ENCODE measurements around the gene AMN1. TPM values are rescaled to one million over a fixed set of nuclear protein-coding genes. Genes with fewer than 3 reads are reported as not detected.
"Not testable (repeated sequence)": the region's sequence is repeated elsewhere in the genome, so short reads cannot be mapped to it uniquely, and the experiment has no call there.

The AMN1 gene
- total and polyA plus RNA-seq, 2 experiments from 2014 or later, result 12.6 to 17.7 TPM

DNA sequence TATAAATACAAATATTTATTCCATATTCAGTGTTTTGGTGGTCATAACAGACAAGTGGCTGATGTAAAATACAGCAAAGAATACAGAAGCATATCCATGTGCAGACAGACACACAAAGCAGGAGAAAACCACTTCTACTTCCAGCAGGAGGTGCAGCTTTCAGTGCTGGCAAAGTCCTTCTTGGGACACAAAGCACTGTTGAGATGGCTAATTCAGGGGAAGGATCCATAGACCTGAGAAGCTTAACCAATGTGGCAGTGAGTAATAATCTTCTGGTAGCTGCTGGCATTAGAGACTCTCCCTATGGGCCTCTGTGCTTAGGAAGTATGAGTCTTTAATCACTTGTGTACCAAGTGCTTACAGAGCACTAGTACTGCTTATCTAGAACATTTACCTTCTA, 26.8 kb downstream of the AMN1 start:
- no peaks in the 10 kb centered on the region for H3F3A ChIP-seq (replicated peaks; ENCODE audit: low read depth)
- H3K27ac ChIP-seq (ENCODE audit: low read depth), result no peak overlapping the region
- H3K4me2 ChIP-seq, result no peak overlapping the region
- no peaks in the 10 kb centered on the region for H4K20me1 ChIP-seq (replicated peaks; ENCODE audit: insufficient read depth)
- no peaks in the 10 kb centered on the region for H3K27me3 ChIP-seq (ENCODE audit: insufficient read depth)
- H3K4me3 ChIP-seq, result no peak overlapping the region
- Mint-ChIP-seq H3K27ac (no peak overlapping the region), H3K27me3 (ENCODE audit: insufficient read depth, low read depth, poor library complexity) (peaks cover 2% of the 10 kb centered on the region), H3K4me3 (no peak overlapping the region), H3K36me3 (ENCODE audit: low read depth) (peaks cover 2% of the 10 kb centered on the region; the same call in 1 of the 3 replicates), H3K9me3 (no peaks in the 10 kb centered on the region; the same call in 2 of the 3 replicates), H3K4me1 (no peaks in the 10 kb centered on the region)
- H3K36me3 ChIP-seq (ENCODE audit: insufficient read depth), result no peaks in the 10 kb centered on the region
- H3K79me2 ChIP-seq (replicated peaks; ENCODE audit: insufficient read depth), result no peaks in the 10 kb centered on the region
- TF ChIP-seq ZNF331 (CRISPR knock-in tag; IDR thresholded peaks at IDR 0.05; ENCODE audit: low read depth), result no peak
- peak; percentile 40 to 67 for TF ChIP-seq CTCF (conservative IDR thresholded peaks at IDR 0.05; ENCODE audit: low read depth in 2 of 2)
- H2AFZ ChIP-seq, result no peak overlapping the region
- H3K9me2 ChIP-seq (ENCODE audit: insufficient read depth), result no peaks in the 10 kb centered on the region
- no peaks in the 10 kb centered on the region for H3K4me1 ChIP-seq (ENCODE audit: insufficient read depth)
- DNase-seq (ENCODE audit: low spot score) (peak; percentile 60), ATAC-seq (peak; percentile 70)

DNA sequence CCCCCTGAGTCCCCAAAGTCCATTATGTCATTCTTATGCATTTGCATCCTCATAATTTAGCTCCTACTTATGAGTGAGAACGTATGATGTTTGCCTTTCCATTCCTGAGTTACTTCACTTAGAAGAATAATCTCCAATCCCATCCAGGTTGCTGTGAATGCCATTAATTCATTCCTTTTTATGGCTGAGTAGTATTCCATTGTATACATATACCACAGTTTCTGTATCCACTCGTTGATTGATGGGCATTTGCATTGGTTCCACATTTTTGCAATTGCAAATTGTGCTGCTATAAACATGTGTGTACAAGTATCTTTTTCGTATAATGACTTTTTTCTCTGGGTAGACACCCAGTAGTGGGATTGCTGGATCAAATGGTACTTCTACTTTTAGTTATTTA, 38.9 kb downstream of the AMN1 start:
- DNase-seq (ENCODE audit: low spot score); H3K36me3 ChIP-seq (ENCODE audit: insufficient read depth); H2AFZ ChIP-seq; H3K4me2 ChIP-seq; H3K27me3 Mint-ChIP-seq (ENCODE audit: insufficient read depth, low read depth, poor library complexity); H3K4me3 Mint-ChIP-seq; H3K4me1 Mint-ChIP-seq; H3K27ac ChIP-seq (ENCODE audit: low read depth); H4K20me1 ChIP-seq (replicated peaks; ENCODE audit: insufficient read depth); ATAC-seq; H3F3A ChIP-seq (replicated peaks; ENCODE audit: low read depth); H3K4me3 ChIP-seq; H3K9me3 Mint-ChIP-seq; H3K9me2 ChIP-seq (ENCODE audit: insufficient read depth); H3K27ac Mint-ChIP-seq; H3K79me2 ChIP-seq (replicated peaks; ENCODE audit: insufficient read depth); H3K27me3 ChIP-seq (ENCODE audit: insufficient read depth); H3K4me1 ChIP-seq (ENCODE audit: insufficient read depth): not testable (repeated sequence)
- peaks cover 29% of the 10 kb centered on the region; the same call in 2 of the 3 replicates for H3K36me3 Mint-ChIP-seq (ENCODE audit: low read depth)

DNA sequence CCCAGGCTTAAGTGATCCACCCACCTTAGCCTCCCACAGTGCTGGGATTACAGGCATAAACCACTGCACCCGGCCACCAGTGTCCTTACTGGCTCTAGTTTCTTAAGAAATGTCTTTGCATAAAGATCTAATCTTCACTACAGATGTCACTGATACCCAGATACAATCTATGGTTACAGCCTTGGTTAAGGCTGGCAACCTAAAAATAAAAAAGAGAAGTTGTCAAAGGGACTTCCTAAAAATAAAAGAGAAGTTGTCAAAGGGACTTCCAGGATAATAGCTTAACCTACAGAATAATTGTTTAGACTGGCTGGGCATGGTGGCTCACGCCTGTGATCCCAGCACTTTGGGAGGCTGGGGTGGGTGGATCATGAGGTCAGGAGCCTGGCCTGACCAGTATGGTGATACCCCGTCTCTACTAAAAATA, 41.7 kb downstream of the AMN1 start:
- Mint-ChIP-seq H3K9me3 (peaks cover 32% of the 10 kb centered on the region), H3K4me3 (no peak overlapping the region), H3K27ac (no peak overlapping the region), H3K27me3 (ENCODE audit: insufficient read depth, low read depth, poor library complexity) (peaks cover 3% of the 10 kb centered on the region), H3K36me3 (ENCODE audit: low read depth) (peaks cover 56% of the 10 kb centered on the region), H3K4me1 (no peaks in the 10 kb centered on the region)
- Histone ChIP-seq H3F3A (replicated peaks; ENCODE audit: low read depth) (no peaks in the 10 kb centered on the region), H3K79me2 (replicated peaks; ENCODE audit: insufficient read depth) (no peaks in the 10 kb centered on the region), H3K9me2 (ENCODE audit: insufficient read depth) (no peaks in the 10 kb centered on the region; the same call in 1 of the 2 replicates), H4K20me1 (replicated peaks; ENCODE audit: insufficient read depth) (no peaks in the 10 kb centered on the region), H3K4me1 (ENCODE audit: insufficient read depth) (peaks cover 6% of the 10 kb centered on the region; the same call in 1 of the 2 replicates), H3K4me3 (no peak overlapping the region), H3K4me2 (no peak overlapping the region), H3K27ac (ENCODE audit: low read depth) (no peak overlapping the region), H3K27me3 (ENCODE audit: insufficient read depth) (no peaks in the 10 kb centered on the region), H3K36me3 (ENCODE audit: insufficient read depth) (peaks cover 4% of the 10 kb centered on the region; the same call in 1 of the 2 replicates), H2AFZ (no peak overlapping the region)
- ATAC-seq (no peak), DNase-seq (ENCODE audit: low spot score) (no peak)
- TF ChIP-seq EZH2 (IDR thresholded peaks at IDR 0.05; ENCODE audit: low read depth, unreplicated experiment) (no peak), CREB1 (CRISPR knock-in tag; IDR thresholded peaks at IDR 0.05; ENCODE audit: low read depth) (no peak), JUNB (IDR thresholded peaks at IDR 0.05; ENCODE audit: unreplicated experiment) (no peak), ZNF331 (CRISPR knock-in tag; IDR thresholded peaks at IDR 0.05; ENCODE audit: low read depth) (no peak), STAT1 (IDR thresholded peaks at IDR 0.05; ENCODE audit: unreplicated experiment) (no peak), ZNF114 (CRISPR knock-in tag; IDR thresholded peaks at IDR 0.05) (no peak)
- TF ChIP-seq, protein P1, sequence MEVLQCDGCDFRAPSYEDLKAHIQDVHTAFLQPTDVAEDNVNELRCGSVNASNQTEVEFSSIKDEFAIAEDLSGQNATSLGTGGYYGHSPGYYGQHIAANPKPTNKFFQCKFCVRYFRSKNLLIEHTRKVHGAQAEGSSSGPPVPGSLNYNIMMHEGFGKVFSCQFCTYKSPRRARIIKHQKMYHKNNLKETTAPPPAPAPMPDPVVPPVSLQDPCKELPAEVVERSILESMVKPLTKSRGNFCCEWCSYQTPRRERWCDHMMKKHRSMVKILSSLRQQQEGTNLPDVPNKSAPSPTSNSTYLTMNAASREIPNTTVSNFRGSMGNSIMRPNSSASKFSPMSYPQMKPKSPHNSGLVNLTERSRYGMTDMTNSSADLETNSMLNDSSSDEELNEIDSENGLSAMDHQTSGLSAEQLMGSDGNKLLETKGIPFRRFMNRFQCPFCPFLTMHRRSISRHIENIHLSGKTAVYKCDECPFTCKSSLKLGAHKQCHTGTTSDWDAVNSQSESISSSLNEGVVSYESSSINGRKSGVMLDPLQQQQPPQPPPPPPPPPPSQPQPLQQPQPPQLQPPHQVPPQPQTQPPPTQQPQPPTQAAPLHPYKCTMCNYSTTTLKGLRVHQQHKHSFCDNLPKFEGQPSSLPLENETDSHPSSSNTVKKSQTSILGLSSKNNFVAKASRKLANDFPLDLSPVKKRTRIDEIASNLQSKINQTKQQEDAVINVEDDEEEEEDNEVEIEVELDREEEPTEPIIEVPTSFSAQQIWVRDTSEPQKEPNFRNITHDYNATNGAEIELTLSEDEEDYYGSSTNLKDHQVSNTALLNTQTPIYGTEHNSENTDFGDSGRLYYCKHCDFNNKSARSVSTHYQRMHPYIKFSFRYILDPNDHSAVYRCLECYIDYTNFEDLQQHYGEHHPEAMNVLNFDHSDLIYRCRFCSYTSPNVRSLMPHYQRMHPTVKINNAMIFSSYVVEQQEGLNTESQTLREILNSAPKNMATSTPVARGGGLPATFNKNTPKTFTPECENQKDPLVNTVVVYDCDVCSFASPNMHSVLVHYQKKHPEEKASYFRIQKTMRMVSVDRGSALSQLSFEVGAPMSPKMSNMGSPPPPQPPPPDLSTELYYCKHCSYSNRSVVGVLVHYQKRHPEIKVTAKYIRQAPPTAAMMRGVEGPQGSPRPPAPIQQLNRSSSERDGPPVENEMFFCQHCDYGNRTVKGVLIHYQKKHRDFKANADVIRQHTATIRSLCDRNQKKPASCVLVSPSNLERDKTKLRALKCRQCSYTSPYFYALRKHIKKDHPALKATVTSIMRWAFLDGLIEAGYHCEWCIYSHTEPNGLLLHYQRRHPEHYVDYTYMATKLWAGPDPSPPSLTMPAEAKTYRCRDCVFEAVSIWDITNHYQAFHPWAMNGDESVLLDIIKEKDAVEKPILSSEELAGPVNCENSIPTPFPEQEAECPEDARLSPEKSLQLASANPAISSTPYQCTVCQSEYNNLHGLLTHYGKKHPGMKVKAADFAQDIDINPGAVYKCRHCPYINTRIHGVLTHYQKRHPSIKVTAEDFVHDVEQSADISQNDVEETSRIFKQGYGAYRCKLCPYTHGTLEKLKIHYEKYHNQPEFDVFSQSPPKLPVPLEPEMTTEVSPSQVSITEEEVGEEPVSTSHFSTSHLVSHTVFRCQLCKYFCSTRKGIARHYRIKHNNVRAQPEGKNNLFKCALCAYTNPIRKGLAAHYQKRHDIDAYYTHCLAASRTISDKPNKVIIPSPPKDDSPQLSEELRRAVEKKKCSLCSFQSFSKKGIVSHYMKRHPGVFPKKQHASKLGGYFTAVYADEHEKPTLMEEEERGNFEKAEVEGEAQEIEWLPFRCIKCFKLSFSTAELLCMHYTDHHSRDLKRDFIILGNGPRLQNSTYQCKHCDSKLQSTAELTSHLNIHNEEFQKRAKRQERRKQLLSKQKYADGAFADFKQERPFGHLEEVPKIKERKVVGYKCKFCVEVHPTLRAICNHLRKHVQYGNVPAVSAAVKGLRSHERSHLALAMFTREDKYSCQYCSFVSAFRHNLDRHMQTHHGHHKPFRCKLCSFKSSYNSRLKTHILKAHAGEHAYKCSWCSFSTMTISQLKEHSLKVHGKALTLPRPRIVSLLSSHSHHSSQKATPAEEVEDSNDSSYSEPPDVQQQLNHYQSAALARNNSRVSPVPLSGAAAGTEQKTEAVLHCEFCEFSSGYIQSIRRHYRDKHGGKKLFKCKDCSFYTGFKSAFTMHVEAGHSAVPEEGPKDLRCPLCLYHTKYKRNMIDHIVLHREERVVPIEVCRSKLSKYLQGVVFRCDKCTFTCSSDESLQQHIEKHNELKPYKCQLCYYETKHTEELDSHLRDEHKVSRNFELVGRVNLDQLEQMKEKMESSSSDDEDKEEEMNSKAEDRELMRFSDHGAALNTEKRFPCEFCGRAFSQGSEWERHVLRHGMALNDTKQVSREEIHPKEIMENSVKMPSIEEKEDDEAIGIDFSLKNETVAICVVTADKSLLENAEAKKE (CRISPR knock-in tag; IDR thresholded peaks at IDR 0.05), result no peak
